Right kidney (tissue), 1 donor: ENCODE measurements around the gene CD164L2.
A peak's percentile ranks its signal among the peaks of the same experiment; 100 is the strongest.
"Not testable (repeated sequence)": the region's sequence is repeated elsewhere in the genome, so short reads cannot be mapped to it uniquely, and the experiment has no call there.

Source experiments
- DNase-seq: peaks from one replicate; pipeline ENCODE4 v3.0.0-alpha.2; 2016

Gene CD164L2

DNA sequence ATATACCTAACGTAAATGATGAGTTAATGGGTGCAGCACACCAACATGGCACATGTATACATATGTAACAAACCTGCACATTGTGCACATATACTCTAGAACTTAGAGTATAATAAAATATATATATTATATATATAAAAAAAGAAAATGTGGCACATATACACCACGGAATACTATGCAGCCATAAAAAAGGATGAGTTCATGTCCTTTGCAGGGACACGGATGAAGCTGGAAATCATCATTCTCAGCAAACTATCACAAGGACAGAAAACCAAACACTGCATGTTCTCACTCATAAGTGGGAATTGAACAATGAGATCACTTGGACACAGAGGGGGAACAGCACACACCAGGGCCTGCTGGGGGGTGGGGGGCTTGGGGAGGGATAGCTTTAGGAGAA, 1.7 kb upstream of the CD164L2 start:
- DNase-seq: not testable (repeated sequence)

DNA sequence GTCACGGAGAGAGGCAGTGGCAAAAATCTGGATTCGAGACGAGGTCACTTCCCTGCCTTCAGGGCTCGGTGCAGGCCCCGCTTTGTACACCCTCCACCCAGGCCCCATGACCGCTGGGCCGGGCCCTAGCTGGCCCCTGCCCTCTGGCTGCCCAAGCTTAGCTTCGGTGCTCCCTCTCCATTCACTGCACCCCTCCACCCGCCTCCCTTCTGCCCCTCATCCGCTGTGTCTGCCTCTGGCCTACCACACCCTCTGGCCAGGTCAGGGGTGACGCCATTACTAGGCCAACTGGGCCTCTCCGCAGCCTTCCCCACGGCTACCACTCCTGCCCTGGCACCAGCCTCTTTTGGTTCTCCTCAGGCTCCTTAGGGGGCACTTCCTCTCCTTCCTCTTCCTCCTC, 528 bp upstream of the CD164L2 start:
- DNase-seq: no peak

DNA sequence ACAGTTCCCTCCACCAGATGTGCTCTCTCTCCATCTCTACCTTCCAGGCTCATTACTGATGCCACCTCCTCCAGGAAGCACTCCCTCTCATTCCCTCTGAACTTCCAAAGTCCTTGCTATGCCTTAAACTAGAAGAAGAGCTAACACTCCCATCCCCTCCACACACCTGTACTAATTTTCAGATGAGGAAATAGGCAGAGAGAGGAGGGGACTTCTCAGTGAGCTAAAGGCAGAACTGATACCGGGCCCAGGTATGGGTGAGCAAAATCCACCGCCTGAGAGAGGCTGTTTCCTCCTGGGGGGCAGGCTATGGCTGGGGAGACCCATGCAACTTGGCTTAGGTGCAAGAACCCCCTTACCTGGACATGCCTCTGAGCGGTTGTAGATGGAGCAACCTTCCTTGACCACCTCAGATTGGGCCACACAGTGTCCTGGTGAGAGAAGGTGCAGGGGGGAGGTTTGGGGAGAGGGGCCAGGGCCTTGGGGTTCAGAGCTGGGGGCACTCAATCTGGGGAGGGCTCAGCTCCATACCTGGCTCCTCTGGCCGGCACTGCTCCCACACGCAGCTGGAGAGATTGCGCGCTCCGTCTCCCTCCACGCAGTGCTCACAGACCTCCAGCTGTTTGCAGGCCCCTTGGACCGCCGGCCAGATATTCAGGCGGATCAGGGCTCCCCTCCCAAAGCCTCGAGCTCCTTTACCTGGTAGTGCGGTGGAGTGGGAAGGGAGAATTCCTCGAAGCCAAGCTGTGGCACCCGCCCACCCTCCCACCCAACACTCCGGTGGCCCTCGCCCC, 967 bp downstream of the CD164L2 start:
- DNase-seq: no peak

DNA sequence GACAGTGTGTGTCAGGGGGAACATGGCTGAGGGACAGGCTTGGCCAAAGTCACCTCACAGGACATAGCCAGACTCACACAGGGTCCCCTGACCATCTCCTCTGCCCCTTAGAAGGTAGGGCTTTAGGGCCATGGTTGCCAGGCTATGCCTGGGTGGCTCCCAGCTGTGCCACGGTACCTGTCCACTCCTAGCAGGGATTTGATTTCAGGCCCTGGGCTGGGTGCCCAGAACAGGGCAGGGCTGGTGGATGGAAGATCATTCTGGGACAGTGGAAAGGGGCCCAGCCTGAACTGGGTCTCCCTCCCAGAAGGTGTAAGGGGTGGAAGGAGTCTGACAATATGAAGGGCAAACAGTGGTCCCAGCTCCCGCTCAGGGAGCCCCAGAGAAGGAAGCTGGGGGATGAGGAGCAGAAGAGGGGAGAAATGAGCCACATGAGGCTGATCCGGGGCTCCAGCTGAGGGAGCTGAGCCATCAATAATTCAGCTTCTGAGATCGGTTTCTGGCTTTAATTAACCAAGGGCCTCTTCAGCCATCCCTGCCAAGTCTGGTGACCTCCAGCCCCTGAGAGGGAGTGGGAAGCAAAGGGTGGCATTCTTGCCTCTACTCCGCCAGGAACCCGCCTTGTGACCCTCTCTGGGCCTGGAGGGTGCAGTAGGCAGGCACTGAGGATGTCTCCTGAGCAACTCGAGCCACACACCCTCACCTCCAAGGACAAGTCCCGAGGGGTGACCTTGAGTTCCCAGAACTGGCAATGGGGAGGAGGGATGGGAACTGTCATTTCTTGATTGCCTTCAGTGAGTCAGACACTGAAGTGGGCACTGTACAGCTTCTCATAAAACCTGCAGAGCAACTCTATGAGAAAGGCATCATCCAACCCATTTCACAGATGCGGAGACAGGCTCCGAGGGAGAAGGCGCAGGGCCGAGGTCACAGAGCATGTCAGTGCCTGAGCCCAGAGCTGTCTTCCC, 2.1 kb downstream of the CD164L2 start:
- DNase-seq: no peak

DNA sequence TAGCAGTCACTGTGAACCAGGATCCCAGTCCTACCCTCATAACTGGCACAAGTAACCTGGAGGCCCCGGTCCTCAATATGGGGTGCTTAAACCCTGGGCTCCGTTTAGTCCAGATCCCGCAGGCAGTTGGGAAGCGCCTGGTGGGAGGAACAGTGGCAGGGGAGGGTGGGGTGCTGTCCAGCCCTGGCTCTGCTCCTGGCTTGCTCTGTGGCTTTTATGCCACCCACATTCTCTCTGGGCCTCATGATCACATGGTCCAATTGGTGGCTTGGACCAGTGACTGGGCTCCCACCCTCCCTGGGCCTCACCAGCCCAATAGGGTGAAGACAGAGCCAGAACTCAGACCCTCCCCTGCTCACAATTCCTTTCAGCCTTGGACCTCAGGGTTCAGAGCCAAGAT, 2.9 kb downstream of the CD164L2 start:
- no peak for DNase-seq

DNA sequence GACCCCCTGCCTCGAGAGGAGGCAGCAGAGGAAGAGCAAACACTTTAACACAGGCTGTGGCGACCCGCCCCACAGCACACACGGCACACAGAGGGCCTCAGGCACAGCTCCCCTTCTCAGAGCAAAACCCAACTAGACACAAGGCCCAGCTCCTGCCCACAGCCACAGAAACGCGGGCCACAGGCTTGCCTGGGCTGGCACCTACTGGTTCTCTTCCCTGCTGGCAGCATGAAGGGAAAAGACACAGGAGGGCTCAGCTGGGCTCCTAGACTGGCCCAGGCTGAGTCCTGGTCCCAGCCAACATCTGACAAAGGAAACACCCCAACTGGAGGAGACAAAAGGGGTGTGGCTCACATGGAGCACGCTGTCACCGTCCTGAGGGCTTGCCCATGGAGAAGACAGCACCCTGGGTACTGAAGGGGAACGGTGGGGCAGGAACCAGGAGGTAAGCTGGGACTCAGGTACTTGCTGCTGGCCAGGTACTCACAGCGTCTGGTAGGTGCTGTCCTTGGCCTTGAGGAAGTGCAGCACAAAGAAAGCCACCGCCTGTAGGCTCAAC, 3.5 kb downstream of the CD164L2 start:
- DNase-seq: no peak

DNA sequence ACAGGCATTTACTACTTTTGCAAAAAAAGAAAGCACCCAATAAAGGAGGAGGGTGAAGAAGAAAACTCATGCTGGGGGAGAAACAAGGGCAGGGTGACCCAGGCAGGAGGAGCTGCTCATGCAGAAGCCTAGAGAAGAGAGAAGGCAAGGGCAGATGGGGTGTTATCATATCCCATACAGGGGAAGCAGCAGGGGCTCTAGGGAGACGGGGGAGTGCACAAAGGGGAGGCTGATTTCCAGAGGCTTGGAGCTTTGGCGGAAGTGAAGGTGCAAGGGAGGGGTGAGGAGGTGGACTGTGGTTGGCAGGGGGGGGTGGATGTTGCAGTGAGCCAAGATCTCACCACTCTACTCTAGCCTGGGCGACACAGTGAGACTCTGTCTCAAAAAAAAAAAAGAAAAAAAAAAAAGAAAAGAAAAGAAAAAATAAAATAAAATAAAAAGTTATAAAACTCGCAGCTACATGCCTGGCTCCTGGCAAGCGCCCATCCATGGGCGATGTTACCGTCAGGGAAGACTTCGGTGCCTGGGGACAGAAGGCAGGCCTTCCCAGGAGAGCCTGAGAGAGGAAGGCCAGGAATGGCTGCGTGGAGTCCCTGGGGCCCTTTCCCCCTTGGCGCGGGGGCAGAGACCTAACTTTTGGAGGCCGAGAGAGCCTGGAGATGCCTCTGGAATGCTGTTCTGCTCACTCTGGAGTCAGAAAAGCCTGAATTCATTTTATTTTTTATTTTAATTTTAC, 5.2 kb downstream of the CD164L2 start:
- no peak for DNase-seq

DNA sequence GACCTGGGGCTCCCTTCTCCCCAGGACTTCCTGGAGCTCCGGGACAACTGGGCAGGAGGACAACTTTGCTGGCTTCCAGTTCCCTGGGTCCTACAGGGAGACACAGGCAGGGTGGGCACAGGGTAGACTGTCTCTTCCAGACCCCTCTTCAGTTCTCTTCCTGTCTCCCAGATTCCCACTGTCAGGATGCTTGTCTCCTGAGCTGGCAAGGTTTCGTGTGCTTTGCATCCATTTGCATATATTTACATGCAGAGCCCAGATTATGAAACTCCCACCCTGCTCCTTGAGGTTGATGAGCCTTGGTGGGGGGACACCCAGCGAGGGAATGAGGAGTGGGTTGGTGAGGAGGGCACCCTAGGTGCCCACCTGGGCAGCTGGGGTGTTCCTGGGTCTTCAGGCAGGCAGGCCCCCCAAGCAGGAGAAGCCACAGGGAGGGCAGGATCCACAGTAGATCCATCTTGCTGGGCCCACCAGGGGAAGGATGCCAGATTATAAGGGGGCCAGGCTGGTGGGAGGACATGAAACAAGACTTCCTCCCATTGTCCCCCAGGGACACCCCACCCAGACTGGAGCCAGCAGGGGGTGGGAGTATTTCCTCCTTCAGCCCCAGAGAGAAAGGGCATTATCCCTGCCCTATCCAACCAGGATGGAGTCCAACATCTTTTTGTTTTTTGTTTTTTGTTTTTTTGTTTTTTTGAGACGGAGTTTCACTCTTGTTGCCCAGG, 8.6 kb downstream of the CD164L2 start, which contains the start of gene FCN3:
FCN3 (minus strand) TSS at position 463 of the 725 bp plus-strand sequence; CDS start at position 457, 6 bp downstream.
- no peak for DNase-seq

DNA sequence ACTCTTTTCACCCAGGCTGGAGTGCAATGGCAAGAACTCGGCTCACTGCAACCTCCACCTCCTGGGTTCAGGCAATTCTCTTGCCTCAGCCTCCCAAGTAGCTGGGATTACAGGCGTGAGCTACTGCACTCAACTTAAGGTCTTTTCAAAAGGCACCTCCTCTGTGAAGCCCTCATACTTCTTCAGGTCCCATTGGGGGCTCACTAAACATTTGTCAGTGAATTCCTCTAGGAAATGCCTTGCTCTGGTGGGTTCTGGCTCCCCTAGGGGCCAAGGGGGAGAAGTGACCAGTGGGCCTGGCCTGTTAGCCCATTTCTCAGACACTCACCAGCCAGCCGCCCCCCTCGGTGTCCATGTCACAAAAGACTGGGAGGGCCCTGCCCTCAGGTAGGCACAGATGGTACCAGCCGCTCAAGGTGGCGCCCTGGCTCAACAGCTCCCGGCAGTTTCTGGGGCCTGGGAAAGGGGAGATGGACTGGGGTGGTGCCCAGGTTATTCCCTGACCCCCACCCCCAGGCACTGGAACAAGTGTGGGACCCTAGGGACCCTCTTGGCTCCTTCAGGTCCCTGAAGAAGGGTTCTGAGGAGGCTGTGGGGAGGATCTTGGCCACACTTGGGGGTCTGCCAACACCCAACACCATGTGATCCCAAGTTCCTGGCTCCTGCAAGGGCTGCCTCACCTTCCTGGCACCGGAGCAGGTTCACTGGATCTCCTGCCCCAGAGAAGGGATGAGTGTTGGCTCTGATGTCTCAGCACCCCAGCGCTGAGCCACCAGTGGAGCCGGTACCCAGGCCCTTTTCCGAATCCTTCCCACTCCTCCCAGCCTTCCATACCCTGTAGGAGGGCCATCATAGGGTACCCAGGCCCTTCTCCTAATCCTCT, 10.1 kb downstream of the CD164L2 start:
- DNase-seq: no peak

DNA sequence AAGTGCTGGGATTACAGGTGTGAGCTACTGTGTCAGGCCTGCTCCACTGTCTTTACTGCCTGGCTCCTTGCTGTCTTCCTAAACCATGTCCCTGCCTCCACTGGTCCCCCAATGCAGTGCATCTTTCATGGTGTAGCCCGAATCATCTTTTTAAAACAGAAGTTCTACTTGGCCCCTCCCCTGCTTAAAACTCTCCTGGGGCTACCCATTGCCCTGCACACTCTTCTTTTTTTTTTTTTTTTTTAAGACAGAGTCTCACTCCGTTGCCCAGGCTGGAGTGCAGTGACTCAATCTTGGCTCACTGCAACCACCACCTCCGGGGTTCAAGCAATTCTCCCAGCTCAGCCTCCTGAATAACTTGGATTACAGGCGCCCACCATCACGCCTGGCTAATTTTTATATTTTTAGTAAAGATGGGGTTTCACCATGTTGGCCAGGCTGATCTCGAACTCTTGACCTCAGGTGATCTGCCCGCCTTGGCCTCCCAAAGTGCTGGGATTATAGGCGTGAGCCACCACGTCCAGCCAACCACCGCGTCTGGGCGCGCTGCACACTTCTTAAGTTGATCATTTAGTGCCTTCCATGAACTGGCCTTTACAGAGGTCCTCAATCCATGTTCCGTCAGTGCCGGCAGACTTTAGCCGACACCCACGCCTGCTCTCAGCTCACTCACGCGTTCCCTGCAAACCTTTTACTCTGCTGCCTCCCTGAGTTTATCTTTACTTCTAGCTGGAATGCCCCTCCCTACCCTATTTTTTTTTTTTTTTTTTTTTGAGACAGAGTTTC, 10.9 kb downstream of the CD164L2 start:
- no peak for DNase-seq

DNA sequence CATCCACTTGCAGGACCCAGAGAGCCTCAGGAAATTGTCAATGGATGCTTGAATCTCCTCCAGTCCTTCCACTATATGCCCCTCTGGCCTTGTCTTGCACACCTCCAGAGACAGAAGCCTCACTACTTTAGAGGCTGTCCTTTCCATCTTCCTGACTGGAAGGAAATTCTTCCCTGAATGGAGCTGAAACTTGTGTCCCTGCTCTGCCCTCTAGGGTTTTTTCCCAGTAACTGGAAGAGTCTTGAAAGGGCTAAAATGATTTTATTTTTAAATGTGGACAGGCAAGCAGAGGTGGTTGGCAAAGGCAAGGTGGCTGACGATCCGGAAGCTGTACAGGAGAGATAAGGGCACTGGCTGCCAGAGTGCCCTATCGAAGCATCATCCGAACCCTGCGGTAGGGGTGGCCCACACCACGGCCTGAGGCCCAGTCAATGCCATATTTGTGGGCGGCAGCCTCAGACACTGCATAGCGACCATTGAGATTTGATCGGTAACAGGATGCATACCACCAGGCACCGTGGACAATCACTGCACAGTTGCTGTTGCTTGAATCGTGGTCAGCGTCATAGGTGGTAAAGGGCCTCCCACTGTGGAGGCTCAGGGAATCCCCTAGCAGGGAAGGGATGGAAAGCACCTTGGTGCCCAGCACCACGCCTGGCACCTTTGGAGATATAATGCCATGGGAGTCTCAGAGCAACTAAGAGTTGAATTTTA, 14.1 kb downstream of the CD164L2 start:
- no peak for DNase-seq

DNA sequence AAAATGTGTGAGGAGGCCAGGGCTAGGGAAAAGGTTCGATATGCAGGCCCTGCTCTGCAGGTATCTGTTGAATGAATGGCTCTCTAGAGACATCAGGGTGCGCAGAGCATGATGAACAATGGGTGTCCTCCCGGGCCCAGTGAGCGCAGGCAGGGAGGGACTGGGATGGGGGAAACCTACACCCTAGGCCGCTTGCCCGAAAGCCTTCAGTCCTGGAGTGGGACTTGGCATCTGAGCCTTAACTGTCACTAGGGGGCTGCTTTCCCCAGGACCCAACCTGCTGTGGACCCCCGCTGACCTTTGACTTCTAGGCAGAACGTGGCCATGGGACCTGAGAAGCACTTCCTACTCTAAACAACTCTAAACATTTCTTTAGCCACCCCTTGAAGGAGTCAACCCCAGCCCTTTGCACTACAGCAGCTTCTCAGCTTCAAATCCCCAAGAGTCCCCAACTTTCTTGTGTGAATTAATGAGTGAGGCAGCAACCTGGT, 15.9 kb downstream of the CD164L2 start:
- DNase-seq: no peak

DNA sequence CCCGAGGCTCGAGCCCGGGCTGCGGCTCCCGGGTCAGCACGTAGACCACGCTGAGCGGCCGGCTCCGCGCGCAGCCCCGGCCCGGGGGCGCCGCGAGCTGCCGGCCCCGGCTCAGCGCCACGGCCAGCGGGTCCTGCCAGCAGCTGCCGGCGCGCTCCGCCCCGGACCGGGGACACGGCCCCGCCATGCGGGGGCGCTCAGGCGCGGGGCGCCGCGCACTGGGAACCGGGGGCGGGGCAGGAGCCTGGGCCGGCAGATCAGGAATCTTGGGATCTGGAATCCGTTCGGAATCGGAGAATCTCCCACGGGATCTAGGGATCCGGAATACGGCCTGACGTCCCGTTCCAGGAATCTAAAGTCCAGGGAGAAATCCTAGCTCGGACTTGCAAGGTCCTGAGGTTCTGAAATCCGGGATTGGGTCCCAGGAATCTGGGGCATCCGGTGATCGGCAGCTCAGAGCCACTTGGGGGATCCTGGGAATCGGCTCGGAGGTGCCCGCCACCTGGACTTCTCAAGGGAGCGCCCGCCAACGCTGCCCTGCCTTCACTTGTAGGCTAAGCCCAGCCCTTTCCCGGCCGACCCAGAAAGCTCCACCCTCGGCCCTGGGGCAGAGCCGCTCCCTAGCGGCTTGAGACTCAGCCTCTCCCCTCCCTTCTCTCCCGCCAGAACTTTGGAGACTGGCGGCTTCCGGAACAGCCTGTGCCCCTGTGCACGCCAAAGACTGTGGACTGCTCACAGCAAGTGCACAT, 16.5 kb downstream of the CD164L2 start, which contains the start of gene MAP3K6:
MAP3K6 (minus strand) TSS at position 551 of the 749 bp plus-strand sequence; CDS start at position 187, 364 bp downstream.
- DNase-seq: peak; percentile 80

DNA sequence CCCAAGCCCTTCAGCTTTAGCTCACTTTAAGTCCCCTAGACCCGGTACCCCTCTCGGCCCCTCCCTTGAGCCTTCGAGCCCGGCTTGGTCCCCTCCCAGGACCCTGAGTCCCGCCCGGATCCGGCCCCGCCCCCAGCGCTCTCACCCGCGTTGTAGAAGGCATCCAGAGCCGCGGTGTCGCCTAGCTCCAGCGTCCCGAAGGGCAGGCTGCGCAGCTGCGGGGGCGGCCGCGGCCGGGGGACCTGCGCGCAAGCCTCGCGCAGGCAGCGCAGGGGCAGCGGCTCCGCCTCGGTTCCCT, 17.1 kb downstream of the CD164L2 start:
- DNase-seq: peak; percentile 84

DNA sequence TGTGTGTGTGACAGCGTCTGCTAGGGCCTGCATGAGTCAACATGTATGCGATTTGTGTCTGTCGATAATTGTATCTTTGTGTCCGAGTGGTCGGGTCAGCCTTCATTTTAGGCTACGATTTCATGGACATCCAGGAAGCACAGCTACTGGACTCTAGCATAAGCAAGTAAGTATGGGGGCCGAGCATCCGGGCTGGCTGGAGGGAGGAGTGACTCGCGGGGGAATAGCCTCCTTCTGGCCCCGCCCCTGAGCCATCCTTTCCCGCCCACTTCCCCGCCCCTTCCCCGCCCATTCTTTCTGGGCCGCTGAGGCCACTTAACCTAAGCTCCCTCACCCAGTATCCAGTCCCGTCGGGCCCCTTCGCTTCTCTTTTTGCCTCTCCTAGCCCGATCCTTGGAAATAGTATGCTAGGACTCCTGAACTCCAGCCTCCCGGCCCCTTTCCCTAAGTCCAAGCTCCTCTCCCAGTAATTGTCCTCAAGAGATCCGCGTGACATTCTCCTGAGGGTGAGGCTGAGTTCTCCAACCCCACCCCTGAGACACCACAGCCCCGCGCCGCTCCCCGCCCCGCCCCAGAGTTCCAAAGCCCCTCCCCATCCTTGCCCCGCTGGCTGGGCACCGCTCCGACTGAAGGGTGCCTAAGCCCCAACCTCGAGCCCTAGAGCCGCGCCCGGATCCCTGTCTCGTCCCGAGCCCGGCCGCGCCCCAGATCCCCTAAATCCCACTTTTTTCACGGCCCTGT, 17.6 kb downstream of the CD164L2 start:
- peak; percentile 82 for DNase-seq

DNA sequence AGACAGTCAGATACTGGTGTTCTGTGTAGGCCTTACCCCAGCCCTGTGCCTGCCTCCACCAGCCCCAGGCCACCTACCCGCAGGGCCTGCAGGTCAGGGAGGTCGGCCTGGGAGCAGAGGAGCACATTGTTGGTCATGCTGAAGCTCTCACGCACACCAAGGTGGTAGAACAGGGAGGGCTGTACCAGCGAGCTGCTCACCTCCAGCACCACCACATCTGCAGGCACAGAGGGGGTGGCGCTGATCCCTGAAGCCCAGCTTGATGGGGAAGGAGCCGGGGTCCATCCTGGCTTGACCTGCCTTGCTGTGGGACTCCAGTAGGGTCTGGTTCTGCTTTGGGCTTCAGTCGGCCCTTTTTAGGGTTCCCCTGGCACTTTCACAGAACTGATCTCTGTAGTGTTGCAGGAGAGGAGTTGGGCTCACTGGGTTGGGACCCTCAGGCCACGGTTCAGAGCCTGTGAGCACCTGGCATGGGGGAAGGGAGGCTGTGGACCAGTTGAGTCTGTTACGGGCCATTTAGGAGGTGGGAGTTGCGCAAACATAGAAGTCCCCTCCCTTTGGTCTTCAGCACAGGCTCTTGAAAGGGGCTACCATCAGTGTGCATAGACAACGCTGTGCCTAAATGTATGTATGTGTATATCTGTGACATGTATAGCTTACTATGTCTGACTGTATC, 18.3 kb downstream of the CD164L2 start:
- no peak for DNase-seq
